Measurements from ENCODE around the gene ETF1.

GRCh38 chr5:138544181-138545134 is 1.4 kb upstream of the ETF1 start:
- TF ChIP-seq CTCF (IDR thresholded peaks at IDR 0.05; ENCODE audit: insufficient read depth, low read depth, low read length) (no peak), EZH2 (IDR thresholded peaks at IDR 0.05; ENCODE audit: insufficient read depth, low read length) (no peak)

All from astrocyte (in vitro differentiated cells and primary cell).